Small intestine (tissue), 7 donors: ENCODE results near the gene SRMS. TPM values are rescaled to one million over a fixed set of nuclear protein-coding genes. Genes with fewer than 3 reads are reported as not detected.

Experiments used
- DNase-seq, 2 donors: peaks; one replicate each; pipeline versions ENCODE4 v3.0.0 to v3.0.0-alpha.2; 2013
- FAIRE-seq: peaks from 2 replicates; lab custom pipeline; 2012; peaks lifted over from hg19 to GRCh38; lab: Jason Lieb, UNC
- H3K27ac ChIP-seq, 3 donors: one replicate each; pipeline ENCODE4 v1.5.1; 2013; ENCODE audit warnings: low read length in 2 of 3, mild to moderate bottlenecking in 2 of 3, control low read depth in 1 of 3, inconsistent platforms in 1 of 3, low read depth in 1 of 3, moderate library complexity in 1 of 3
- H3K27me3 ChIP-seq, 3 donors: one replicate each; pipeline ENCODE4 v1.6.1; 2013; ENCODE audit warnings: low read length in 3 of 3, inconsistent platforms in 1 of 3; ENCODE audit not compliant: control insufficient read depth in 3 of 3, insufficient read depth in 3 of 3
- H3K36me3 ChIP-seq, 3 donors: one replicate each; pipeline ENCODE4 v1.6.1; 2013; ENCODE audit warnings: low read length in 3 of 3, inconsistent platforms in 1 of 3, low read depth in 1 of 3, mild to moderate bottlenecking in 1 of 3, moderate library complexity in 1 of 3; ENCODE audit not compliant: control insufficient read depth in 3 of 3, insufficient read depth in 2 of 3
- H3K4me1 ChIP-seq, 3 donors: one replicate each; pipeline ENCODE4 v1.6.1; 2013; ENCODE audit warnings: low read length in 2 of 3, inconsistent platforms in 1 of 3, low read depth in 1 of 3, mild to moderate bottlenecking in 1 of 3, moderate library complexity in 1 of 3; ENCODE audit not compliant: control insufficient read depth in 3 of 3, insufficient read depth in 2 of 3
- H3K4me3 ChIP-seq, 3 donors: one replicate each; pipeline ENCODE4 v1.5.1; 2013; ENCODE audit warnings: low read length in 3 of 3, control low read depth in 1 of 3, inconsistent platforms in 1 of 3, low read depth in 1 of 3, mild to moderate bottlenecking in 1 of 3, moderate library complexity in 1 of 3
- H3K9me3 ChIP-seq, 2 donors: one replicate each; pipeline ENCODE4 v1.6.1; 2013; ENCODE audit warnings: low read depth in 1 of 2, low read length in 1 of 2; ENCODE audit not compliant: control insufficient read depth in 2 of 2, insufficient read depth in 1 of 2
- WGBS, 3 donors: extraction: QIAGEN DNeasy Blood & Tissue Kit; methylation state at CpG; one replicate each; pipeline ENCODE4 v1.1.7; 2013; 5-methylcytosine and 5-hydroxymethylcytosine counted together
- polyA plus RNA-seq, 4 donors: library from polyadenylated mRNA; stranded (reverse) in 3 of 4; unstranded in 1 of 4; fragments of 200-250 nt in 3 of 4; fragments of 120-200 nt in 1 of 4; gene quantifications; one replicate each; pipeline versions ENCODE4 v1.2.1 to v1.2.3, GENCODE V29; 2013
- donor health status: healthy with polysubstance abuse.
- donor health status: control.
- donor health status: control.
- donor health status: Bipolar disorder and iron deficiency.
- donor health status: healthy.

SRMS gene
- polyA plus RNA-seq, 4 donors = 0.18 TPM; not detected in 3

DNA sequence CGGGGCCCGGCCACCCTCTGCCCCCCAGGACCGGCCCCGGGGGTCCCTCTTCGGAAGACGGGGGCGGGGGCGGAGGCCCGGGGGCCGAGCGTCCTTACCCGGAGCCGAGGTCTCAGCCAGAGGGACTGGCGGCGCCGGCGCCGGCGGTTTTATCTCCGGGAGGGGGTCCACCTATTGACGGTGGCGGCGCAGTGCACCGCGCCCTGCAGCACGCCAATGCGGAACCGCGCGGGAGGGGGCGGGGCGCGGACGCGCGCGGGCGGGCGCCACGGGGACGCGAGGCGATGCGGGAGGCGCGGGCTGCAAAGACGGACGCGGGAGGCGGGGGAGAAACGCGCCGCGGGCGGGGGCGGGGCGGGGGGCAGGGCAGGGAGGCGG is 48.6 kb downstream of the SRMS start, which contains the start of gene EEF1A2:
EEF1A2 (minus strand) TSS at position 124 of the 378 bp plus-strand sequence. CDS start 1,320 bp downstream, outside the sequence.
- H3K27ac ChIP-seq = no peak within 1 kb of the TSS
- peaks cover 7 to 74% (median 13%) of the 10 kb centered on the region in 3 donors for H3K27me3 ChIP-seq
- no peak for FAIRE-seq
- H3K36me3 ChIP-seq = no peaks in the 10 kb centered on the region
- no peak for DNase-seq
- H3K4me1 ChIP-seq = peaks cover 0 to 9% (median 0%) of the 10 kb centered on the region in 3 donors
- WGBS, 3 donors = 1 to 4% (median 2%) methylated on average over 17 to 58 of the region's 58 CpGs
- no peaks in the 10 kb centered on the region for H3K9me3 ChIP-seq
- H3K4me3 ChIP-seq = peak within 1 kb of the TSS in 1 of 3 donors; percentile 50

DNA sequence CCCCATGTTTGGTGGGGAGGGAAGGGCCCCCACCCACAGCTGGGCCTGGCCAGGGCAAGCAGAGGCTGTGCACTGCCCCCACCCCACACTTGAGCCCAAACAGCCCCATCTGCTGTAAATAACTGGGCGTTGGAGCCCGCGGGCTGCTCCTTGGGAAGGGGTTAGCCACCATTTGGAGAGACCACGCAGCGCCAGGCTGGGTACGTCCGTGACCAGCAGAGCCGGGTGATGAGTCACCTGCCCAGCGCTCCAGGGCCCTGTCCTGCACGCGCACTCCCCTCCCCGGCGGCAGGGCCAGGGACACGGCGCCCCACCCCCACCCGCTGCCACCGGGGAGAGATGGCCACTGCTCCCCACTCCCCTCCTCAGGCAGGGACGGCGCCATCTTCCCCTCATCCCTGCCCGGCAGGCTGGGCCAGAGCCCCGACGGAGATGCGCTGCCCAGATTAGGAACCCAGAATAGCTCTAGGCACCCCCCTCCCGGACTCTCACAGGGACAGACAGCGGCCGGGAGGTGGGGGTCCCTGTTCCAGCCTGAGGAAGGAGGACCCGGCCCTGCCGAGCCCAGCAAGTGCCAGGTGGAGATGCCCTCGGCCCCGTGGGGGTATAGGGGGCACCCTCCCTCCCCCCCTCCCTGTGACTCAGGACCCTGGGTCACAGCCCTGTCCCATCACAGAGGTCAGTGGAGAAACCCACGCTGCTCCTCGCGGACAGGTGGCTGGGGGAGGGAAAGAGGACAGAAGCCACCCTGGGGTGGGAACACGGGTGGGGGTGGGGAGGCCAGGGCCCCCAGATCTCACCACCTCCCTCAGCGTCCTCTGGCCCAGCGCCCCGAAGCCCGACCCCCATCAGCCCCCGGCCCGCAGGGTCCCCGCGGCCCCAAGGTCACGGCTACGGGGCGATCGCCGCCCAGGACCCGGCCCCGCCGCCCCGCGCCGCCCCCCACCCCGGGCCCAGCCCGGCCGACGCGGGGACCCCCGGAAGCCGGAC is 49.3 kb downstream of the SRMS start:
- FAIRE-seq (no peak), DNase-seq (no peak)
- Histone ChIP-seq H3K36me3 (no peaks in the 10 kb centered on the region), H3K4me3 (peak overlapping the region in 1 of 3 donors; percentile 50), H3K27me3 (peaks cover 7 to 66% (median 13%) of the 10 kb centered on the region in 3 donors), H3K27ac (no peak overlapping the region), H3K4me1 (peaks cover 0 to 9% (median 0%) of the 10 kb centered on the region in 3 donors), H3K9me3 (no peaks in the 10 kb centered on the region)
- 2 to 6% (median 3%) methylated on average over 33 to 60 of the region's 60 CpGs for WGBS, 3 donors

DNA sequence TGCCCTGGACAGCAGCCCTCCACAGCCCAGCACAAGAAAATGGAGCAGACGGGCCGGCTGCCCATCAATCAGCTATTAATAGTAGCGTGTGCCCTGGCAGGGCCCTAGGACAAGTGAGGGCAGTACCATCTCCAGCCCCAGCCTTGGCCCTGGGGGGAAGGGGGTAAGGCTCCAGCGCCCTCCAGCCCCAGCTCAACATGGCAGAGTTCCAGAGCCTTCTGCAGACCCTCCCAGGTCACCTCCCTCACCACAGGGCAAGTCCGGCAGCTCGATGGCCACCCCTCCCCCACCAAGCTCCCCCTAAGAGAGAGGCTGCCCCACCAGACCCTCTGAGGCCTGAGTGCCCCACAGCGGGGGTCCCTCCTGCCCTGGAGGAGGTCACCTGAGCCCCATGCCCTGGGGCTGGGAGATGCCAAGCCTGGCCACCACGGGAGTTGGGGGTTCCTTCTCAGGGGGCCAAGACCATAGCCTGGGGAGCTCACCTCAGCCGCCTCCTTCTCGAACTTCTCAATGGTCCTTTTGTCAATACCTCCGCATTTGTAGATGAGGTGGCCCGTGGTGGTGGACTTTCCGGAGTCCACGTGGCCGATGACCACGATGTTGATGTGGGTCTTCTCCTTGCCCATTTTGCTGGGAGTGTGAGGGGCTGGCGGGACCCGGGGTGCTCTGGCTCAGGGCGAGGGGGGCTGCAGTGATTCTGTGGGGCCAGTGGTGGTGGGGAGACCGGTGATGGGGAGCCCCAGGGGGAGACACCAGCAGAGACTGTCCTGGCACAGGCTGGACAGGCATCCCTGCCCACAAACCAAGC is 50.2 kb downstream of the SRMS start:
- Histone ChIP-seq H3K27ac (no peak overlapping the region), H3K4me1 (peaks cover 0 to 9% (median 0%) of the 10 kb centered on the region in 3 donors), H3K4me3 (no peak overlapping the region), H3K27me3 (peaks cover 7 to 58% (median 13%) of the 10 kb centered on the region in 3 donors), H3K36me3 (no peaks in the 10 kb centered on the region), H3K9me3 (no peaks in the 10 kb centered on the region)
- DNase-seq (no peak), FAIRE-seq (no peak)
- WGBS, 3 donors = 50 to 64% (median 51%) methylated on average over 19 to 20 of the region's 20 CpGs

DNA sequence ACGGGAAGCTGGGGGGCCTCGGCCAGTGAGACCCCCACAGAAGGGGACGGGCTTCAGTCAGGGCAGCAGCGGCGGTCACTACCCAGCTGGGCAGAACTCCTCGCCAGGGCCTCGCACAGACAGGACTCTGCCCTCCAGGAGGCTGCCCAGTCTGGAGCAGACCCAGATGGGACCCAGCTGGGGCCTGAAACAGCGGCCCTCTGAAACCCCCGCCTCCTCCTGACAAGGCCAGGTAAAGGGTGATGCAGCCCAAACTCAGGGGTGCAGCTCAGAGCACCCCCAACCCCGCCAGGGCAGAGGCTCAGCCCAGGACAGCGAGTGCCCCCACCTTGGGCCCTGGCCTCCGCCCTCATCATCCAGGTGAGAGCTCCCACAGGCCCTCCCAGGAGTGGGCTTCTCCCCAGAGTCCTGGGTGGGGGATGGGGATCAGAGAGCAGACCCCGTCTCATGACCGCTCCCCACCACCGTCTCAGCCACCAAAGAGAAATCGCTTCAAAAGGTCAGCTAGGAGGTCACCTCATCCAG is 50.9 kb downstream of the SRMS start:
- H3K36me3 ChIP-seq = no peaks in the 10 kb centered on the region
- H3K27ac ChIP-seq = no peak overlapping the region
- no peaks in the 10 kb centered on the region for H3K9me3 ChIP-seq
- no peak overlapping the region for H3K4me3 ChIP-seq
- FAIRE-seq = no peak
- peaks cover 0 to 9% (median 0%) of the 10 kb centered on the region in 3 donors for H3K4me1 ChIP-seq
- DNase-seq = no peak
- WGBS, 3 donors = 51 to 59% (median 57%) methylated on average over 15 to 16 of the region's 16 CpGs
- peaks cover 7 to 54% (median 13%) of the 10 kb centered on the region in 3 donors for H3K27me3 ChIP-seq

DNA sequence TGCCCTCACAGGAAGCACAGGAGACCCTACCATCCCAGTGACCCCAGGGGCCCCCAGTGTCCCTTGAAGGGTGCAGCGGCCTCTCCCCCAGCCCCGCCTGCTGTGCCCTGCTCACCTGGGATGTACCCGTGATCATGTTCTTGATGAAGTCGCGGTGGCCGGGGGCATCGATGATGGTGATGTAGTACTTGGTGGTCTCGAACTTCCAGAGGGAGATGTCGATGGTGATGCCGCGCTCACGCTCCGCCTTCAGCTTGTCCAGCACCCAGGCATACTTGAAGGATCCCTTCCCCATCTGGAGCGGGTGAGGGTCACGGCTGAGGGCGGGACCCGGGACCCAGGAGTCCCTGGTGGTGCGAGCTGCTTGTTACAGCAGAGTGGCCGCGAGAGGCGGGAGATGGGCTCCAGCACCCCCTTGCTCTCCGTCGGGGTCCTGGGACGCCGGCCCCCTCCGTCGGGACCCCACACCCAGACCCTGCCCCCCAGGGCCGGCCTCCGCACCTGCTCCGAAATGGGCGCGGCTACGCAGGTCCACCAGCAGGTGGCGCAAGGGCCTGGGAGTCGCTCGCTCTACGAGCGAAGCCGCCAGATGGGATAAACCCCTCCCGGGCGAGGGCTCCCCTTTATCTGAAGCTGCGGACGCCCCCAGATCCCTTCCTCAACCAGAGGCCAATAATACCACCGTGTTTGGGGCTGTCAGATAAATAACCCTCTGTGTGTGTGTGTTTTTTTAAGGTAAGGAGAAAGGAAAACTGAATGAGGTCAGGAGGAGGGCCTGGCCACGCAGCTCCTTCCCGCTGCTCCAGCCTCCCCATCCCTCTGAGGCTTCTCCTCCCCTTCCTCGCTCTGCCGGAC is 51.6 kb downstream of the SRMS start:
- H3K27me3 ChIP-seq = peaks cover 7 to 51% (median 13%) of the 10 kb centered on the region in 3 donors
- DNase-seq (peak; percentile 57 to 72), FAIRE-seq (no peak)
- no peaks in the 10 kb centered on the region for H3K9me3 ChIP-seq
- no peak overlapping the region for H3K27ac ChIP-seq
- no peak overlapping the region for H3K4me3 ChIP-seq
- WGBS, 3 donors = 19 to 24% (median 22%) methylated on average over 42 to 48 of the region's 48 CpGs
- peaks cover 0 to 9% (median 0%) of the 10 kb centered on the region in 3 donors for H3K4me1 ChIP-seq
- H3K36me3 ChIP-seq = no peaks in the 10 kb centered on the region

DNA sequence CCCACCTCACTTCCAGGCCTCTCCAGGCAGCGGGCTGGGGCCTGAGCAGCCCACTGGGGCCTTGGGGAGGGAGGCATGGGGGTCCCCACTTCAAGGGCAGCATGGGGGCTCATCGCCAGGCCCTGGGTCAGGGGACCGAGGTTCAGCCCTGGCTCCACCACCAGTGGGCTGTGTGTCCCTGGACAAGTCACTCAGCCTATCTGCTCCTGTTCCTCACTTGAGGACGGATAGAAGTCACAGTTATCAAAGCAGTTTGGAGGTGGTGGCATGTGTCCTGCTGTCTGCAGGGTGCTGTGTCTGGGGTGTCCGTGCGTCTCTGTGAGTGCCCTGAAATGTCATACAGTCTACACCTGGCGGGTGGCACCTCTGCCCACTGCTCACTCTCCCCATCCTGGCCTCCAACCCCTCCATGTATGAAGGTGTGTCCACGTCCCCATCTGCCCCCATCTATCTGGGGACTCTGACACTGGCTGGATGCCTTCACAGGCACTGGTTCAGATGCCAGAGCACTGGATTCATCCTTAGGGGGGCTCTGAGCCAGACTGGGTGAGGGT is 52.3 kb downstream of the SRMS start:
- DNase-seq = no peak
- 59 to 85% (median 74%) methylated on average over 7 to 8 of the region's 8 CpGs for WGBS, 3 donors
- FAIRE-seq = no peak
- Histone ChIP-seq H3K4me3 (no peak overlapping the region), H3K27me3 (peaks cover 7 to 45% (median 11%) of the 10 kb centered on the region in 3 donors), H3K4me1 (peaks cover 0 to 9% (median 0%) of the 10 kb centered on the region in 3 donors), H3K36me3 (no peaks in the 10 kb centered on the region), H3K27ac (no peak overlapping the region), H3K9me3 (no peaks in the 10 kb centered on the region)

DNA sequence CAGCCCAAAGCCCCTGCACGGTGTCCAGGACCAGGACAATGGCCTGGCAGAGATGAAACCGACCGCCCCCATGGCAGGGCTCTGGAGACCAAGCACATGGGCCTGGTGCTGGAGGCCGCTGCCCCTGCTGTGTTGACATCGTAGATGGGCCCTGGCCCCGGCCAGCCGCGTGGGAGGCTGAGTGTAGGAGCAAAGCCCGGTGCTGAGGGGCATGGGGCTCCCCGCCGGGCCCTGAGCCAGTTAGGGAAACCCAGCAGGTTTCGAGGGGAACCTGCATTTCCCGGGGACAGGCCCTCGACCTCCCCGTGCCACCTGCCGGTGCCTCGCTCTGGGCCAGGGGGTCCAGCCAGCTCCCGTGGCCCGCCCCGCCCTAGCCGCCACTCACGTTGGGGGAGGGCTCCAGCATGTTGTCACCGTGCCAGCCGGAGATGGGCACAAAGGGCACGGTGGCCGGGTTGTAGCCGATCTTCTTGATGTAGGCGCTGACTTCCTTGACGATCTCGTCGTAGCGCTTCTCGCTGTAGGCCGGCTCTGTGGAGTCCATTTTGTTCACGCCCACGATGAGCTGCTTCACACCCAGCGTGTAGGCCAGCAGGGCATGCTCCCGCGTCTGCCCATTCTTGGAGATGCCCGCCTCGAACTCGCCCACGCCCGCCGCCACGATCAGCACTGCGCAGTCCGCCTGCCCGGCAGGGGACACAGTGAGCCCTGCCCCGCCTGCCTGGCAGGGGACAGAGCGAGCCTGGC is 53.0 kb downstream of the SRMS start:
- FAIRE-seq (no peak), DNase-seq (no peak)
- Histone ChIP-seq H3K27ac (no peak overlapping the region), H3K4me3 (no peak overlapping the region), H3K4me1 (peaks cover 0 to 9% (median 0%) of the 10 kb centered on the region in 3 donors), H3K27me3 (peaks cover 7 to 38% (median 11%) of the 10 kb centered on the region in 3 donors), H3K9me3 (no peaks in the 10 kb centered on the region), H3K36me3 (no peaks in the 10 kb centered on the region)
- 67 to 83% (median 72%) methylated on average over 49 to 51 of the region's 51 CpGs for WGBS, 3 donors
